Fibroblast of villous mesenchyme (primary cell): ENCODE data around the gene ABLIM1. TPM values are rescaled to one million over a fixed set of nuclear protein-coding genes. Genes with fewer than 3 reads are reported as not detected.

Experiments
- DNase-seq: peaks from one replicate; pipeline ENCODE4 v3.0.0-alpha.2; 2010; ENCODE audit warnings: low read depth
- H3K4me3 ChIP-seq: 2 replicates; pipeline ENCODE4 v1.5.1; 2011; ENCODE audit warnings: low read depth, mild to moderate bottlenecking, low read length
- total RNA-seq: library from RNA; depleted of rRNA; stranded (reverse); fragments of >200 nt; gene quantifications from 2 replicates; pipeline ENCODE4 v1.2.3, GENCODE V29; 2012
- TF ChIP-seq, protein P1 (sequence below): IDR thresholded peaks from 2 replicates; pipeline ENCODE4 v1.5.1; 2012; ENCODE audit warnings: low read depth, mild to moderate bottlenecking, low read length; ENCODE audit not compliant: insufficient read depth

Gene ABLIM1
- total RNA-seq, 1 donor = 18.6 TPM

DNA sequence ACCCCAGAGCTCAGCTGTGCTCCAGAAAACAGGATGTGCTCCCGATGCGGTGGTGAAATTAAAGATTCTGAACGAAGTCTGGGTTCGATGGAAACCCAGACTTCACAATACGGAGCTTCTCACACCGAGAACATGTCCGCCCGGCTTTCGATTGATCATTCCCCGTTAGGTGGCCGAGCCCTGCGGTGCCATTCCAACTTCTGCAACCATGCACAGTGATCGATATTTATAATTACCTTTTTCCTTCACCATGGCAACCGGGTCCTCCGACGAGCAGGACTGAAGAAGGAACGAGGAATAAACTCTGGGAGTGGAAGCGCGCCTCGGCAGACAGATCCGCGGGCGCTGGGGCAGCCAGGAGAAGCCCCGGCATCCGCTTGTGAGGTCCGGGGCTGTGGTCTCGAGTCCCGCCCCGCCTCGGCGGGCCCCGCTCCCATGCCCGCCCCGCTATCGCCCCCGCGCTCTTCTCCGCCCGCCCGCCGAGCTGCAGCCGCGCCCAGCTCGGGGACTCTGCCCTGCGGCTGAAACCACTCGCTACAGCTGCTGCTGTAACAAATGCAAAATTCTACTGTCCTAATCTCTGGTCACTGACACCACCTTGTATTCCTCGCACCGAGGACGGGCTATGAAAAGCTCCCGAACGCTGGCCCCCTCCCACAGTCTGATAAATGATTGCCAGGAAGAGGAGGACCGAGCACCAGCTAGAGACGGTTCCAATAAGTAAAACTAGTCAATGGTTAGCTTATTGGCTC lies 26.2 kb downstream of the ABLIM1 start:
- DNase-seq = no peak
- TF ChIP-seq, protein P1, sequence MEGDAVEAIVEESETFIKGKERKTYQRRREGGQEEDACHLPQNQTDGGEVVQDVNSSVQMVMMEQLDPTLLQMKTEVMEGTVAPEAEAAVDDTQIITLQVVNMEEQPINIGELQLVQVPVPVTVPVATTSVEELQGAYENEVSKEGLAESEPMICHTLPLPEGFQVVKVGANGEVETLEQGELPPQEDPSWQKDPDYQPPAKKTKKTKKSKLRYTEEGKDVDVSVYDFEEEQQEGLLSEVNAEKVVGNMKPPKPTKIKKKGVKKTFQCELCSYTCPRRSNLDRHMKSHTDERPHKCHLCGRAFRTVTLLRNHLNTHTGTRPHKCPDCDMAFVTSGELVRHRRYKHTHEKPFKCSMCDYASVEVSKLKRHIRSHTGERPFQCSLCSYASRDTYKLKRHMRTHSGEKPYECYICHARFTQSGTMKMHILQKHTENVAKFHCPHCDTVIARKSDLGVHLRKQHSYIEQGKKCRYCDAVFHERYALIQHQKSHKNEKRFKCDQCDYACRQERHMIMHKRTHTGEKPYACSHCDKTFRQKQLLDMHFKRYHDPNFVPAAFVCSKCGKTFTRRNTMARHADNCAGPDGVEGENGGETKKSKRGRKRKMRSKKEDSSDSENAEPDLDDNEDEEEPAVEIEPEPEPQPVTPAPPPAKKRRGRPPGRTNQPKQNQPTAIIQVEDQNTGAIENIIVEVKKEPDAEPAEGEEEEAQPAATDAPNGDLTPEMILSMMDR = no peak

DNA sequence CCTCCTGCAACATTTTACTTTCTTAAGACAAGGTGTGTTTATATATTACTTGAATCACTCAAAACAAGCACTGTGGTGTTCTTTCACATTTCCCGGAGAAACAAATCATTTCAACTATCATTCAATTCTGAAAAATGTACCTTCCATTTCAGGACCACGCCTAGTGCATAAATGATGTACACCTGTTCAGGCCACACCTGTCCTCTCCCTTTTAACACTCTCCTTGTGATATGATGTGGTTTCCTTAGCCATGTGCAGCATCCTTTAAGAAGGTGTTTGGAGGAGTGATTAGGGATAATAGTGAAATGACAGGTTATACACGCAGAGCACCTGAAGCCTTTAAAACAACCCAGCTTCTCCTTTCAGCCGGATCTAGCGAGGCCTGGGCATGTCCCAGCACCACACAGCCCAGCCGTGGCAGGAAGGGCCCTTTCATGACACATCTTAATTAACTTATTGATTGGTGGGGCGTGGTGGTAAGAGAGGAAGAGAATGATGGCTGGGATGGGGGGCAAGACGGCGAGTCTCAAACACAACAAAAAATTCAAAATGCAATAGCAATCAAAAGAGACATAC lies 26.9 kb downstream of the ABLIM1 start:
- DNase-seq = no peak
- TF ChIP-seq, protein P1 = no peak
- peak overlapping the region; percentile 63 for H3K4me3 ChIP-seq

More for the DNA sequence above, 26.2 kb downstream of the ABLIM1 start:
- peak overlapping the region; percentile 63 for H3K4me3 ChIP-seq

DNA sequence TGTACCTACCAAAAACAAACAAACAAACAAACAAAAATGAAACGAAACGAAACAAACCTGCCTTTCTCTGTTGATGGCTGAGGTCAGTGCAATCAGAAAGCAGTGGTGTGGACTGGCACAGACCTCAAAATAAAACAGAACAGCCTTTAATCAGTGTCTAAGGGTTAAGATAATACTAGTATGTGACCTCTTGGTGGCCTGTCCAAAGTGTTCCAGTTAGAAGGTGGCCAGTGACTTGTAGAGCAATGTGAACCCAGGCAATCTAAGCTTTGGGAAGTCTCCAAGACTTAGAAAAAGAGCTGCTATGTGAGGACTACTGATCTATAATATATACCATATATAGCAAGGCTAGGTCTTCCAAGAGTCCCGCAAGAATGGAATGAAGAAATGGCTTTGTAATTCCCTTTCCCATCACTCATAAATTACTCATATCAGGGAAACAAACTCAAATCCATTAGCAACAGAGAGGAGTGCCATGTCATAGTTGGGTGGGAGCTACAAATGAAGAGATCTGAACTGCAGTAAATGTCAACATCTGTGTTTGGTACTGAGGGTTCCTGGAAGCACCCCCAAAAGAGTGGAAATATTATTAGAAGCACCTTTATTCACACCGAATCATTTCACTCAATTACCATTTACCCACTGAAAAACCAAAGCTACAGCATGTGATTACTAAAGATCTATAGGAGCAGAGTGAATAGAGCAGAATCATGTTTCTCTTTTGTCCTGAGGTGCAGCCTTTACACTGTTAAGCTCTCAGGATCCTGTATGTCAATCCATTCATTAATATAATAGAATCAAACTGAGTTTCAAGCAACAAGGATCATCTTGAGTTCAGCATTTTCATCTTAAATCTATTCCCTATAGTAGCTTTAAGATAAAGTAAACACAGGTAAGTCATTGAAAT lies 28.0 kb downstream of the ABLIM1 start:
- DNase-seq = no peak
- TF ChIP-seq, protein P1 = no peak
- no peak overlapping the region for H3K4me3 ChIP-seq

DNA sequence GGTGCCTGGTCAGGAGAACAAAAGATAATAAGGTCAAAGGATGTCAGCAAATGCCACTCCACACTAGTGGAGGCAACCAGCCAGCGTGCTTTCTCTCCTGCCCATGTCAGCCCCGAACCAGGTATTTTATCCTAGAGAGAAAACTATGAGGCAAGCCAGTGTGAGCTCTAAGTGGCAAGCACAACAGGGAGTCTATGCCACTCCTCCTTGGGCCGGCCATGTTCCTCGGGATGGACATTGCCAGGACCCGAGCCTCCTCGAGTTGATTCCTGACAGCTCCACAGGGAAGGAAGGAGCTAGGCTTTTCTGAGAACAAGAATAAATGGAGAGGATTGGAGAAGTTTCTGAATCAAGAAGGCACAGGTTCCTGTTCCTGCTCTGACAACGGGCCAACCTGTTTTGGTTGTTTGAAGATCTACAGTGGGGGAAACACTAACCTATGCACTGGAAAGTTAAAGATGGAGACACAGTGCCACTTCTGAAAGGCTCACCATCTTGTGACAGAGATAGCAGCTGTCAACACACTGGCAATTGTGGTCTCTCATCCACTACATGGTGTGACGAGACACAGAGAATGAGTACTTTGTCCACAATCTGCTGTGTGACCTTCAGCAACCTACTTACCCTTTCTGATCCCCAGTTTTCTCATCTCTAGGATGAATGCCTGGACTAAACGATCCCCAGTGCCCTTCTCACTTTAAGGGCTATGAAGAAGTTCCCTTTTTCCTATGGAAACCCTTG lies 28.8 kb downstream of the ABLIM1 start:
- no peak overlapping the region for H3K4me3 ChIP-seq
- TF ChIP-seq, protein P1 = no peak
- DNase-seq = no peak

DNA sequence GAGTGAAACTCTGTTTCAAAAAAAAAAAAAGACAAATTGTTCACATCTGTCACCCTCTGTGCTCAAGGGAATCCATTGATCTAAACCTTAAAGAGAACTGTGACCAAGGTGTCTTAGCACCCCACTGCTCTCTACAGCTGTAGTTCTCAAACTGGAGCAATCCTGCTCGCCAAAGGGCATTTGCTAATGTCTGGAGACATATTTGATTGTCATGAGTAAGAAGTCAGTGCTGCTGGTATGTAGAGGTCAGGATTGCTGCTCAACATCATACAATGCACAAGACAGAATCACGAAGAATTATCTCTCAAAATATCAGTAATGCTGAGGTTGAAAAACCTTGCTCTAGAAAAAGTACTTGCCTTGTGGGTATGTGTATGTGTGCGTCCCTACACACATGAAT lies 30.0 kb downstream of the ABLIM1 start:
- no peak for DNase-seq
- no peak overlapping the region for H3K4me3 ChIP-seq
- TF ChIP-seq, protein P1 = no peak

DNA sequence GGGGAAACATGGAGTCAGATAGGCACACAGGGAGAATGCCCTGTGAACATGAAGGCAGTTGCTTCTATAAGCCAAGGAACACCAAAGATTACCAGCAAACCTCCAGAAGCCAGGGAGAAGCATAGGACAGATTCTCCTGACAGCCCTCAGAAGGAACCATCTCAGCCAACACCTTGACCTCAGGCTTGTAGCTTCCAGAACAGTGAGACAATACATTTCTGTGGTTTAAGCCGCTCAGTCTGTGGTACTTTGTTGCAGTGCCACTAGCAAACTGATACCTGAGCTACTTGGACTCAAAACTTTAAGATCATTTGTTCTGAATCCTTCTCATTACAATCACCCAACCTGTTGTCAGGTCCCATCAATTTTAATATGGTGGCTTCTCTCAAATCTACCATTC lies 31.2 kb downstream of the ABLIM1 start:
- DNase-seq = no peak
- no peak overlapping the region for H3K4me3 ChIP-seq
- TF ChIP-seq, protein P1 = no peak
